Measurements from ENCODE around the gene SORCS2.

SORCS2 gene

GRCh38 chr4:7737752-7738457, 545.6 kb downstream of the SORCS2 start:
- Histone ChIP-seq H3K4me3 (ENCODE audit: low read length) (no peak overlapping the region), H3K9me3 (ENCODE audit: insufficient read depth, low read depth, low read length) (no peaks in the 10 kb centered on the region), H3K9ac (ENCODE audit: low read depth, low read length) (no peak overlapping the region), H3K36me3 (ENCODE audit: insufficient read depth, low read depth, low read length) (no peaks in the 10 kb centered on the region), H3K27ac (ENCODE audit: low read length) (no peak overlapping the region), H3K27me3 (ENCODE audit: insufficient read depth, low read length) (no peaks in the 10 kb centered on the region), H3K4me1 (ENCODE audit: insufficient read depth, low read length) (no peaks in the 10 kb centered on the region)

- no peaks in the 10 kb centered on the region for H3K9me3 ChIP-seq (ENCODE audit: insufficient read depth, low read depth, low read length)
- no peaks in the 10 kb centered on the region for H3K4me1 ChIP-seq (ENCODE audit: insufficient read depth, low read length)
- no peak overlapping the region for H3K4me3 ChIP-seq (ENCODE audit: low read length)
- no peak overlapping the region for H3K27ac ChIP-seq (ENCODE audit: low read length)
- H3K36me3 ChIP-seq (ENCODE audit: insufficient read depth, low read depth, low read length), result no peaks in the 10 kb centered on the region
- no peaks in the 10 kb centered on the region for H3K27me3 ChIP-seq (ENCODE audit: insufficient read depth, low read length)
- H3K9ac ChIP-seq (ENCODE audit: low read depth, low read length), result no peak overlapping the region
Measured at GRCh38 chr4:7738458-7739076, 546.2 kb downstream of the SORCS2 start.

- Histone ChIP-seq H3K4me1 (ENCODE audit: insufficient read depth, low read length) (no peaks in the 10 kb centered on the region), H3K9ac (ENCODE audit: low read depth, low read length) (no peak overlapping the region), H3K9me3 (ENCODE audit: insufficient read depth, low read depth, low read length) (no peaks in the 10 kb centered on the region), H3K27me3 (ENCODE audit: insufficient read depth, low read length) (no peaks in the 10 kb centered on the region), H3K4me3 (ENCODE audit: low read length) (no peak overlapping the region), H3K36me3 (ENCODE audit: insufficient read depth, low read depth, low read length) (no peaks in the 10 kb centered on the region), H3K27ac (ENCODE audit: low read length) (no peak overlapping the region)
Measured at GRCh38 chr4:7739077-7739917, 547.0 kb downstream of the SORCS2 start.

DNA sequence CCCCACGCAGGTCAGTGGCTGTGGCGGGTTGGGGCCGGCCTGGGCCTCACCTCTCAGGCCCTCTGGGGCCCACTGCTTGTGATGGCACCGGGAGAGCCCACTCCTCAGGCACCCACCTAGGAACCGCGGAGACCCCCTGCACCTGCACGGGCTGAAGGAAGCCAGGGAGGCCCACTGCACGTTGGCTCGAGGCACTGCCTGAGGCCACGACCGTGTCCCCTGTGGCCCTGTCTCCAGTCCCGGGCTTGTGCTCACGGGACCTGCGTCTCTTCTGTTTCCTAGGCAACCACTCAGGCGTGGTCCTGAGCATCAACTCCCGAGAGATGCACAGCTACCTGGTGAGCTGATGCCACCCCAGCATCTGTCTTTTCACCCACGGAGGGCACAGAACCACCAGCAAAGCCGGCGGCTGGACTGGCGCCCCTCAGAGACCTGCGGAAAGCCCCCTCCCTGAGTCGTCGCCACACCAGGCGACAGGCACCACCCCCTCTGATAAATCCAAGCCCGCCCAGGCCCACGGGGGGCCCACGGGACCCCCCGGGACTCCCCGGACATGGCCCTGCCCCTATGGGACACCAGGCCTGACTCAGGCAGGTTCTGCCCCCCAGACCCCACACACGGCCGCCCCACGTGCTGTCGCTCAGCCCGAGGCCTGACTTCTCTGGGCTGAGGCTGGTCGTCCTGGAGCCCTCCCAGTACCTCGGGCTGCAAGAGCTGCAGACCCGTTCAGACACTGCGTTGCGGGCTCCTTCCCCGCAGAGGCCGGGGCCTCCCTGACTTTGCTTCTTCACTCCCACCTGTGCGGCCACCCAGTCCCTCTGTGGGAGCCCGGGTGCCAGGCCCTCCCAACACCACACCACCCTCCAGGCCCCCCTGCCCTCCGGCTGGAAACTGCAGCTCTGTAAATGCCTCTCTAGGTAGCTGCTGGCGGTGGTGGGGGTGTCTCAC, 547.9 kb downstream of the SORCS2 start:
- Histone ChIP-seq H3K9ac (ENCODE audit: low read depth, low read length) (no peak overlapping the region), H3K4me1 (ENCODE audit: insufficient read depth, low read length) (no peaks in the 10 kb centered on the region), H3K36me3 (ENCODE audit: insufficient read depth, low read depth, low read length) (no peaks in the 10 kb centered on the region), H3K9me3 (ENCODE audit: insufficient read depth, low read depth, low read length) (no peaks in the 10 kb centered on the region), H3K4me3 (ENCODE audit: low read length) (no peak overlapping the region), H3K27ac (ENCODE audit: low read length) (no peak overlapping the region), H3K27me3 (ENCODE audit: insufficient read depth, low read length) (no peaks in the 10 kb centered on the region)

GRCh38 chr4:7740866-7741525, 548.7 kb downstream of the SORCS2 start:
- H3K27ac ChIP-seq (ENCODE audit: low read length), result no peak overlapping the region
- no peaks in the 10 kb centered on the region for H3K4me1 ChIP-seq (ENCODE audit: insufficient read depth, low read length)
- H3K4me3 ChIP-seq (ENCODE audit: low read length), result no peak overlapping the region
- no peaks in the 10 kb centered on the region for H3K9me3 ChIP-seq (ENCODE audit: insufficient read depth, low read depth, low read length)
- H3K36me3 ChIP-seq (ENCODE audit: insufficient read depth, low read depth, low read length), result no peaks in the 10 kb centered on the region
- no peaks in the 10 kb centered on the region for H3K27me3 ChIP-seq (ENCODE audit: insufficient read depth, low read length)
- no peak overlapping the region for H3K9ac ChIP-seq (ENCODE audit: low read depth, low read length)

- no peaks in the 10 kb centered on the region for H3K9me3 ChIP-seq (ENCODE audit: insufficient read depth, low read depth, low read length)
- no peak overlapping the region for H3K27ac ChIP-seq (ENCODE audit: low read length)
- H3K36me3 ChIP-seq (ENCODE audit: insufficient read depth, low read depth, low read length), result no peaks in the 10 kb centered on the region
- no peak overlapping the region for H3K4me3 ChIP-seq (ENCODE audit: low read length)
- no peaks in the 10 kb centered on the region for H3K4me1 ChIP-seq (ENCODE audit: insufficient read depth, low read length)
- H3K27me3 ChIP-seq (ENCODE audit: insufficient read depth, low read length), result no peaks in the 10 kb centered on the region
- H3K9ac ChIP-seq (ENCODE audit: low read depth, low read length), result no peak overlapping the region
Measured at GRCh38 chr4:7741946-7742806, 549.8 kb downstream of the SORCS2 start.

GRCh38 chr4:7742807-7743280, 550.5 kb downstream of the SORCS2 start:
- Histone ChIP-seq H3K36me3 (ENCODE audit: insufficient read depth, low read depth, low read length) (no peaks in the 10 kb centered on the region), H3K9me3 (ENCODE audit: insufficient read depth, low read depth, low read length) (no peaks in the 10 kb centered on the region), H3K9ac (ENCODE audit: low read depth, low read length) (no peak overlapping the region), H3K27me3 (ENCODE audit: insufficient read depth, low read length) (no peaks in the 10 kb centered on the region), H3K4me1 (ENCODE audit: insufficient read depth, low read length) (no peaks in the 10 kb centered on the region), H3K4me3 (ENCODE audit: low read length) (no peak overlapping the region), H3K27ac (ENCODE audit: low read length) (no peak overlapping the region)

DNA sequence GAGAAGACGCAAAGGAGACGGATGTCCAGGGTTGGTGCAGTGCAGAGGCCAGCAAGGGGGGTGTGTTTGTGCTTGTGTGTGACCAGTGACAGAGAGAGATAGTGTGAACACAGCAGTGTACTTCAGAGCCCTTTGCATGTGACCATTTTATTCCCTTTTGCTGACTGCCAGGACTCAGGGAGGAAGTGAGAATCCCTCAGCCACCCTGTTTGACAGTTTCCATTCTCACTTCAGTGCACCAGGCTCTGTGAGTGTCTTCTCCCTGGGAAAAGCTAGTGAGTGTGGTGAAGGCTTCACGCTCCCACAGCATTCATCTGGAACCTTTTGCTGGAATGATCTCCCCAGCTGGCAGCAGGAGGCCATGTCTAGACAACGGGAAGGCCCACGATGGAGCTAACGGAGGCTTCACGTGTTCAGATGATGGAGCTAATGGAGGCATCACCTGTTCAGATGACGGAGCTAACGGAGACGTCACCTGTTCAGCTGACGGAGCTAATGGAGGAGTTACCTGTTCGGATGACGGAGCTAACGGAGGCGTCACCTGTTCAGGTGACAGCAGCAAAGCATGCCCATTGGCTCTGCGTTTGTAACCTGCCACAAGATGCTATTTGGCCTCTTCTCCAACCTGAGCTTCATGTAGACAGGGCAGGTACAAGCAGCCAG, 551.9 kb downstream of the SORCS2 start:
- no peak overlapping the region for H3K9ac ChIP-seq (ENCODE audit: low read depth, low read length)
- no peak overlapping the region for H3K27ac ChIP-seq (ENCODE audit: low read length)
- H3K36me3 ChIP-seq (ENCODE audit: insufficient read depth, low read depth, low read length), result no peaks in the 10 kb centered on the region
- no peaks in the 10 kb centered on the region for H3K4me1 ChIP-seq (ENCODE audit: insufficient read depth, low read length)
- H3K9me3 ChIP-seq (ENCODE audit: insufficient read depth, low read depth, low read length), result no peaks in the 10 kb centered on the region
- H3K4me3 ChIP-seq (ENCODE audit: low read length), result no peak overlapping the region
- no peaks in the 10 kb centered on the region for H3K27me3 ChIP-seq (ENCODE audit: insufficient read depth, low read length)

DNA sequence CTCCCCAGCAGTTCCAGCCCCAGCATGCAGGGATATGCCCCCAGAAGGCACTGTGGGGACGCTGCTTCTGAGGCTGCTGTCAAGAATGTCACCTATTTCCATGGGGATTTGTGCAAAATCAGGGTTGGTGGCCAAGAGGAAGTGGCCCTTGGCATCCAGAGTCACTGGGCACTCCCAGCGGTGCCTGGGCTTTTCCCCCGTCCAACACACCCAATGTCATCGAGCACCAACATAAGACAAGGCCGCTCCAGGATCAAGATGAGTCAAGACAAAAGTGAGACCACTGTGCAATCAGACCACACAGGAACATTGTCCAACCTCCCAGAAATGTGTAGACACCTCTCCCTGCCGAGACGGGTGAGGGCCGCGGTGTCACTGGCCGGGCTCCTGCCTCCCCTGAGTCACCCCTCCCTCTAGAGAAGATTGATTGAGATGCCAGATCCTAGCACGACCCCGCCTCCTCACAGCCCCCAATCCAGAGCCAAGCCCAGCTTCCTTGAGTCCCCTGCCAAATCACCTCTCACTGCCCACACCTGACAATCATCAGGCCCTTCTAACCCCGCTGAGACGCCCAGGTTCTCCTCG, 553.1 kb downstream of the SORCS2 start:
- no peak overlapping the region for H3K9ac ChIP-seq (ENCODE audit: low read depth, low read length)
- H3K36me3 ChIP-seq (ENCODE audit: insufficient read depth, low read depth, low read length), result no peaks in the 10 kb centered on the region
- H3K9me3 ChIP-seq (ENCODE audit: insufficient read depth, low read depth, low read length), result no peaks in the 10 kb centered on the region
- no peak overlapping the region for H3K4me3 ChIP-seq (ENCODE audit: low read length)
- no peak overlapping the region for H3K27ac ChIP-seq (ENCODE audit: low read length)
- H3K4me1 ChIP-seq (ENCODE audit: insufficient read depth, low read length), result no peaks in the 10 kb centered on the region
- no peaks in the 10 kb centered on the region for H3K27me3 ChIP-seq (ENCODE audit: insufficient read depth, low read length)

All from iPS-20b (cell line).